HG03442 (cell line): ENCODE measurements around the gene RTP5.

Experiments used
- ATAC-seq: cut with Tn5 transposase; IDR thresholded peaks from one replicate; pipeline ENCODE4 v1.9.1; 2021; ENCODE audit warnings: mild to moderate bottlenecking, moderate library complexity; ENCODE audit not compliant: unreplicated experiment

RTP5 gene

DNA sequence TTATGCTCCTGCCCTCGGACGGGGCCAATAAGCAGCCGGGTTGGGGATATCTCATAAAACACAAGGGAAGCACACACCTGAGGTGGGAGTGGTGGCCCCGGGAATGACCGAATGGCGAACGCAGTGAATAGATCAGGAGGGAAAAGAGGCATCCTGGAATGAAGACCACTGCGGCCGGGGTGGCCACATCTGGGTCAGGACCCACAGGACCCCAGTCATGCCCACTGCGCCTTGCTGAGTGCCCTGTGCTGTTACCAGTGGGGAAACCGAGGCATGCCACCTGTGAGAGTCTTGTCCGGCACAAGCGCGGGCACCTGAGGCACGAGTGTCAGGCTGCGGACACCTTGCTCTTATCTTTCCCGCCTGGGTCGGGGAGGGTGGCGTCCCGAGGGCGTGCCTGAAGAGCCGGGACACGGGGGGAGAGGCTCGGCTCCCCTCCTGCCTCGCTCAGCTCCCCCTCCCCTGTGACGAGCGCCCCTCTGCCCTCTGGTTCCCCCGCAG, 12.4 kb upstream of the RTP5 start:
- ATAC-seq: no peak

- no peak for ATAC-seq
Measured at GRCh38 chr2:241857572-241858121, 11.9 kb upstream of the RTP5 start.

DNA sequence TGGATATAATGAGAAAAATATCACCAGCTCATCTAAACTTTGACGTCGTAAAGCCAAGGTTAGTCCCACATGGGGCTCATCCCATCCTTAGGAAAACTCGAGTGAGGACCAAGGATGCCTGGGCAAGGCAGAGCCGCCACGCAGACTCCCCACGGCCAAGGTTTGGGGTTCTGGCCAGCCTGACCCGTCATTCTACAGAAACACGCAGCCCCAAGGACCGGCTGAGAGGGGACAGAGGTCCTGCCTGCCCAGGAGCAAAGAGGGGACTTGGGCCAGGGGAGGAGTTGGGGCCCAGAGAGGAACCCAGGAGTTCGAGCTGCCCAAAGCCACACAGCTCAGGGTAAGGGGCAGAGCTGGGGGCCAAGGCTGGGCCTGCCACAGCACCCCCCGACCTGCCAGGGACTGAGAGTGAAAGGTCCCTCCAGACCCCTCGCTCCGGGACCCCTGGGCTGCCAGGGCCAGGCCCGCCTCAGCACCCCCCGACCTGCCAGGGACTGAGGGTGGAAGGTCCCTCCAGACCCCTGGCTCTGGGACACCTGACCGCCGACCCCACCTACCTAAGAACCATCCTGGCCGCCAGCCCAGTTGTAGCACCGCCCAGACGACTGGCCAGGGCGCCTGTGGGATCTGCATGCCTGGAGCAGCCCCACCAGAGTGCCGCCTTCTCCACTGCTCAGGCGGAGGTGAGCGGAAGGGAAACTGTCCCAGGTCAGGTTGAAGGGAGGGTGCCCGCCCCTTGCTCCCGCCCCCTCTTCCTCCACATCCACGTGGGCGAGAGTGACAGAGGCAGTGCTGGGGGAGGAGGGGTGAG, 11.1 kb upstream of the RTP5 start, which contains the start of gene PDCD1:
Gene PDCD1 (minus strand): TSS at position 689 of the 811 bp plus-strand sequence. CDS start 56 bp downstream, at position 633.
- no peak for ATAC-seq

GRCh38 chr2:241859017-241859435, 10.5 kb upstream of the RTP5 start:
- ATAC-seq: no peak

- no peak for ATAC-seq
Measured at GRCh38 chr2:241859436-241860183, 9.9 kb upstream of the RTP5 start.

- no peak for ATAC-seq
Measured at GRCh38 chr2:241860184-241861078, 9.1 kb upstream of the RTP5 start.

DNA sequence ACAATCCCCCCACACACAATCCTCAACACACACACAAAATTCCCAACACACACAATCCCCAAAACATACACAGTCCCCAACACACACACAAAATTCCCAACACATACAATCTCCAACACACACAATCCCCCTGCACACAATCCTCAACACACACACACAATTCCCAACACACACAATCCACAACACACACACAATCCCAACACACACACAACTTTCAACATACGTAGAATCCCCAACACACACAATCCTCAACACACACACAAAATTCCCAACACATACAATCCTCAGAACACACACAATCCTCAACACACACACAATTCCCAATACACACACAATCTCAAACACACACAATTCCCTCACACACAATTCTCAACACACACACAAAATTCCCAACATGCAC, 8.3 kb upstream of the RTP5 start:
- ATAC-seq: no peak

DNA sequence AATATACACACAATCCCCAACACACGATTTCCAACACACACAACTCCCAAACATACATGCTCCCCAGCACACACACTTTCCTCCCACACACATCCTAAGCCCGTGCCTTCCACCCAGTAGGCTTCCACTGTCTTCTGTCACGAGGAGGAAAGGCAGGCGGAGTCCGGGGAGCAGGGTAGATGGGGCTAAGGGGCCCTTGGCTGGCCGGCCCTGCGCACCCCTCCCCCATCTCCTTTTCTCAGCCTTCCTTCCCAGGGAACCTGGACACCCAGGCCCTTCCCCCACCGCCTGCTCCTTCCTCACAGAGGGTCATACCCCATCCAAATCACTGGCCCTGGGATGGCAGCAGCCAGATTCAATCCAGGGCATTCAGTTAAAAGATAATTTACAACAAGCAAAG, 7.4 kb upstream of the RTP5 start:
- ATAC-seq: no peak

DNA sequence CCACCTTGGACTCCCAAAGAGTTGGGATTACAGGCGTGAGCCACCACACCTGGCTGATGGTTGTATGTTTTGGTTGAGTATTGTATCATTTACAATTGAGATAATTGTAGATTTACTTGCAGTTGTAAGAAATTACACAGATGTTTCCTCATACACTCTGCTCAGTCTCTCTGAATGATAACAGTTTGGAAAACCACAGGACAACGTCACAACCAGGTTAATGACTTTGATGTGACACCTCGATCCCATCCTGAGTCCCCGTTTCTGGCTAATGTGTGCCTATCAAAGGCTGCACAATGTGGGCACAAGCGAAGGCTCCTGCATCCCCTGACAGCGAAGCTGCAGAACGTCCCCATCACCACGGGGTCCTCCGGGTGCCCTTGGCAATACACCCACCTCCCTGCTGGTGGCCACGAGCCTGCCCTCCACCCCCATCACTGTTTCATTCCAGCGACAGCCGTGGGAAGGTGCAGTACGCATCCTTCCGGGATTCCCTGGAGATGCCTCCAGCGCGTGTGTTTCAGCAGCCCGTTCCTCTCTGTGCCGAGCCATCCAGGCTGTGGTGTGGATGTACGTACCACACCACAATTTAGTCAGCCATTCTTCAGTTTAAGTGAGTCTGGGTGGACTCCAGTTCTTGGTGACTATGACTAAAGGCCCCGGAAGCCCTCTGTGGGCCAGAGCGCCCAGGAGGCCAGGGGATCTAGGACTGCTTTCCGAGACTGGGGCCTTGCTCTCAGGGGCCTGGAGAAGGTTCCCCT, 6.6 kb upstream of the RTP5 start:
- ATAC-seq: no peak

GRCh38 chr2:241863536-241863954, 6.0 kb upstream of the RTP5 start:
- ATAC-seq: no peak

DNA sequence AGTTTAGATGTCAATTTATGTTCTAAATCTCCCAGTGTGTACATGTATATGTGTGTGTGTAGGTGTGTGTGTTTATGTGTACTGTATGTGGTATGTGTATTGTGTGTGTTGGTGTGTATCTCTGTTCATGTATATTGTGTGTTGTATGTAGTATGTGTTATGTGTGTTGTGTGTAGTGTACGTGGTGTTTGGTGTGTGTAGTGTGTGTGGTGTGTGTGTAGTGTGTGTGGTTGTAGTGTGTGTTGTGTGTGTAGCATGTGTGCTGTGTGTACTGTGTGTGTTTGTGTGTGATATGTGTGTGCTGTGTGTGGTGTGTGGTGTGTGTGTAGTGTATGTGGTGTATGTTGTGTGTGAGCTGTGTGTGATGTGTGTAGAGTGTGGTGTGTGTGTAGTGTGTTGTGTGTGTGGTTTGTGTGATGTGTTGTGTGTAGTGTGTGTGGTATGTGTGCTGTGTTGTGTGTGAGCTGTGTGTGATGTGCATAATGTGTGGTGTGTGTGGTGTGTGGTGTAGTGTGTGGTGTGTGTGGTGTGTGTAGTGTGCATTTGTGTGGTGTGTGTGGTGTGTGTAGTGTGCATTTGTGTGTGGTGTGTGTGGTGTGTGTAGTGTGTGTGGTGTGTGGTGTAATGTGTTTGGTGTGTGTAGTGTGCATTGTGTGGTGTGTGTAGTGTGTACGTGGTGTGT, 5.2 kb upstream of the RTP5 start:
- no peak for ATAC-seq

DNA sequence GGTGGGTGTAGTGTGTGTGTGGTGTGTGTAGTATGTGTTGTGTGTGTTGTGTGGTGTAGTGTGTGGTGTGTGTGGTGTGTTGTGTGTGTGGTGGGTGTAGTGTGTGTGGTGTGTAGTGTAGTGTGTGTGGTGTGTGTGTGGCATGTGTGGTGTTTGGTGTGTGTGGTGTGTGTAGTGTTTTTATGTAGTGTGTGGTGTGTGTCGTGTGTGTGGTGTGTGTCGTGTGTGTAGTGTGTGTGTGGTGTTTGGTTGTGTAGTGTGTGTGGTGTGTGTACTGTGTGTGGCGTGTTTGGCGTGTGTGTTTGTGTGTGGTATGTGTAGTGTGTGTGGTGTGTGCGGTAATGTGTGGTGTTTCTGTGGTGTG, 4.7 kb upstream of the RTP5 start:
- ATAC-seq: no peak

GRCh38 chr2:241865416-241865956, 4.0 kb upstream of the RTP5 start:
- no peak for ATAC-seq

DNA sequence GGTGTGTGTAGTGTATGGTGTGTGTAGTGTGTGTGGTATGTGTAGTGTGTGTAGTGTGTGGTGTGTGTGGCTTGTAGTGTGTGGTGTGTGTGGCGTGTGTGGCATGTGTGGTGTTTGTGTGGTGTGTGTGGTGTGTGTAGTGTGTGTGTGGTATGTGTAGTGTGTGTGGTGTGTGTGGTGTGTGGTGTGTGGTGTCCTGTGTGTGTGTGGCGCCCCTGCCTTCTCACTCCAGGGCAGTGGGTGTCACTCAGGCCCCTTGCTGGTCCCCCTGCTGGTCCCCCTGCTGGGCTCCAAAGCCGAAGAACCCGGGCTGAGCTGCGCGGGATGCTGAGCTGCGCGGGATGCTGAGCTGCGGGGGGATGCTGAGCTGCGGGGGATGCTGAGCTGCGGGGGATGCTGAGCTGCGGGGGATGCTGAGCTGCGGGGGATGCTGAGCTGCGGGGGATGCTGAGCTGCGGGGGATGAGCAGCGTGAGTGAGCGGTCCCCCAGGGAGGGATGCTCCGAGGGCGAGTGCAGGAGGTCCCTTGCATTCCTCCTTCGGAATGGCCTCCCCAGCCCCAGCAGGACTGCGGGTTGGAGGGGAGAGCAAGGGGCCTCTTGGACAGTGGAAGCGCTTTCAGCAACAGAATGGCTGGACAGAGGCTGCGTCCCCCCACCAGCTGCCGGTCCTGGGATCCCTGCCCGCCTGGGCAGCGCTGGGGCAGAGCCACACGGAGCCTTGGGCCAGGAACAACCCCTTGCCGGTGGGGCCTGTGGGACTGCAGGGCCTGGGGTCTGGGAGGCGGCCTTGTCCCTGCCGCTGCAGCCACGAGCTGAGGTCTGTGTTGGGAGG, 3.4 kb upstream of the RTP5 start:
- ATAC-seq: no peak

GRCh38 chr2:241866790-241867645, 2.5 kb upstream of the RTP5 start:
- ATAC-seq: no peak

DNA sequence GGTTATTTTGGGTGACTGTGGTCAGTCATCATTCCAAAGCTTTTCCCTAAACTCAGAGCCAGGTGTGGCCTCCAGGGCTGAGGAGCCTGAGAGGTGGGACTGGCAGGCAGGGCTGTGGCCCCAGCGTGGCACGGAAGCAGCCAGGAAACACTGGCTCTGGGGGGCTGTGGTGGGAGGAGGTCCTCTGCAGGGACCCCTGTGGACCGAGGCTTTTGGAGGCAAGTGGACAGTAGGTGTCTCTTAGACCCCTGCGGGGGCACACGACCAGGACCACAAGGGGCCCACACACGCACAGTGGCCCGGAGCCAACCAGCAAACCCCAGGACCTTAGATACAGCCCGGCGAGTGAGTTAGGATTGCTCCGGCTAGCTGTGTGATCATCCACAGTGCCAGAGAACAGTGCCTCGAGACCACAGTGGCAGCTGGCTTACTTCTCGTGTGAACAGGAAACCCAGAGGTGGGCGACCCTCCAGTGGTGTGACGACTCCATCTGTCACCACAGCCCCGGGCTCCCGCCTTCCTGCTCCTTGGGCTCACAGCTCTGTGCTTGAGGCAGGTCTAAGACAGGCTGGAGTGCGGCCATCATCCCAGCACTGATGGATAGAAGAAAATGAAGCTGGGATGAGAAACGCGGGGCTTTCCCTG, 1.6 kb upstream of the RTP5 start:
- ATAC-seq: no peak

DNA sequence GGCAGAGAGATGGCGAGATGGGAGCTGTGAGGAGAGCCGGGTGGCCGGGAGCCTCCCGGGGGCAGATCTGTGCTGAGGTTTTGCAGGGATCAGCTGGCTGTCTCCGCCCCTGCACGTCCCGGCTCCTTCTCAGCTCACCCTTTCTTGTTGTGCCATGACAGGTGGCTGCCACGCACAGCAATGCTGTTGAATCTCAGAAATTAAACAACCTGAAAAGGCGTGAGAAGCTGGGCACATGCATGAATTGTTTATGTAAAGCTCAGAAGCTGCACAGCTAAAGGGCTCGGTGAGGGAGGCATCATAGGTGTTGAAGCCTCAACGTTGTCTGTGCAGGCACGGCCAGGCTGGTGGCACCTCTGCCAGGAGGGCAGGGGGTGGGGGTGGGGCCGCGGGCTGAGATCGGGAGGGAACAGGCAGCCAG, 858 bp upstream of the RTP5 start:
- ATAC-seq: no peak
